ENCODE measurements around the gene SKP1. TPM values are rescaled to one million over a fixed set of nuclear protein-coding genes. Genes with fewer than 3 reads are reported as not detected.

Gene SKP1
- polyA plus RNA-seq, 3 donors, result 182 to 787 (median 735) TPM

GRCh38 chr5:134203630-134204029 is 26.9 kb upstream of the SKP1 start:
- peaks cover 78% of the 10 kb centered on the region for H3K79me2 ChIP-seq (ENCODE audit: insufficient read depth, low read length)
- Mint-ChIP-seq H3K27me3 (ENCODE audit: low read depth in 3 of 3) (no peaks in the 10 kb centered on the region), H3K4me3 (no peak overlapping the region), H3K27ac (no peak overlapping the region), H3K9me3 (no peaks in the 10 kb centered on the region), H3K36me3 (peaks cover 71 to 74% of the 10 kb centered on the region in 2 donors), H3K4me1 (no peaks in the 10 kb centered on the region)
- no peak overlapping the region for H3K9ac ChIP-seq (ENCODE audit: insufficient read depth, low read length, poor library complexity, severe bottlenecking)
- H3K4me2 ChIP-seq (replicated peaks; ENCODE audit: extremely low read depth, low read length, poor library complexity, severe bottlenecking), result no peak overlapping the region
- no peak overlapping the region for H3K27ac ChIP-seq (ENCODE audit: low read depth in 1 of 2, low read length in 2 of 2)
- intact Hi-C loops (cut with micrococcal nuclease), result no loop called here
- H2AFZ ChIP-seq (ENCODE audit: insufficient read depth, low read depth, low read length, poor library complexity, severe bottlenecking), result no peak overlapping the region
- no peak for TF ChIP-seq CTCF (IDR thresholded peaks at IDR 0.05)
- H3K9me3 ChIP-seq (replicated peaks in 1 of 2; ENCODE audit: control insufficient read depth in 1 of 2, insufficient read depth in 1 of 2, low read length in 2 of 2), result no peaks in the 10 kb centered on the region
- H3K36me3 ChIP-seq (replicated peaks in 1 of 2; ENCODE audit: control insufficient read depth in 1 of 2, insufficient read depth in 2 of 2, low read length in 2 of 2), result peaks cover 66 to 85% of the 10 kb centered on the region in 2 donors
- H3K27me3 ChIP-seq (ENCODE audit: control insufficient read depth in 2 of 2, insufficient read depth in 2 of 2, low read length in 2 of 2), result no peaks in the 10 kb centered on the region
- no peaks in the 10 kb centered on the region for H3K4me1 ChIP-seq (ENCODE audit: control insufficient read depth in 1 of 2, insufficient read depth in 2 of 2, low read length in 2 of 2)
- peaks cover 100% of the 10 kb centered on the region for H4K20me1 ChIP-seq (ENCODE audit: insufficient read depth, low read length)
- H3K4me3 ChIP-seq (replicated peaks in 1 of 3; ENCODE audit: low read depth in 2 of 3, low read length in 3 of 3), result no peak overlapping the region
- no peak for DNase-seq
- 100% methylated on average over 1 of the region's 3 CpGs for WGBS (ENCODE audit: insufficient coverage)

- Histone ChIP-seq H3K9ac (ENCODE audit: insufficient read depth, low read length, poor library complexity, severe bottlenecking) (no peak overlapping the region), H3K36me3 (replicated peaks in 1 of 2; ENCODE audit: control insufficient read depth in 1 of 2, insufficient read depth in 2 of 2, low read length in 2 of 2) (peaks cover 52 to 60% of the 10 kb centered on the region in 2 donors), H3K4me3 (replicated peaks in 1 of 3; ENCODE audit: low read depth in 2 of 3, low read length in 3 of 3) (no peak overlapping the region), H3K27ac (ENCODE audit: low read depth in 1 of 2, low read length in 2 of 2) (no peak overlapping the region), H3K4me1 (ENCODE audit: control insufficient read depth in 1 of 2, insufficient read depth in 2 of 2, low read length in 2 of 2) (no peaks in the 10 kb centered on the region), H3K4me2 (replicated peaks; ENCODE audit: extremely low read depth, low read length, poor library complexity, severe bottlenecking) (no peak overlapping the region), H3K9me3 (replicated peaks in 1 of 2; ENCODE audit: control insufficient read depth in 1 of 2, insufficient read depth in 1 of 2, low read length in 2 of 2) (no peaks in the 10 kb centered on the region), H2AFZ (ENCODE audit: insufficient read depth, low read depth, low read length, poor library complexity, severe bottlenecking) (no peak overlapping the region), H4K20me1 (ENCODE audit: insufficient read depth, low read length) (peaks cover 77% of the 10 kb centered on the region), H3K79me2 (ENCODE audit: insufficient read depth, low read length) (peaks cover 5% of the 10 kb centered on the region), H3K27me3 (ENCODE audit: control insufficient read depth in 2 of 2, insufficient read depth in 2 of 2, low read length in 2 of 2) (no peaks in the 10 kb centered on the region)
- no peak for DNase-seq
- Mint-ChIP-seq H3K27ac (no peak overlapping the region), H3K36me3 (peaks cover 53 to 65% of the 10 kb centered on the region in 2 donors), H3K4me3 (no peak overlapping the region), H3K4me1 (no peaks in the 10 kb centered on the region), H3K27me3 (ENCODE audit: low read depth in 3 of 3) (peaks cover 0 to 2% (median 0%) of the 10 kb centered on the region in 3 donors), H3K9me3 (no peaks in the 10 kb centered on the region)
- TF ChIP-seq CTCF (IDR thresholded peaks at IDR 0.05), result no peak
- intact Hi-C loops (cut with micrococcal nuclease), result no loop called here
- no CpG with 5 or more reads among the region's 5 CpGs for WGBS (ENCODE audit: insufficient coverage)
Measured at GRCh38 chr5:134195666-134196065, 18.9 kb upstream of the SKP1 start.

All from CD14-positive monocyte (primary cell).